Upper lobe of left lung (tissue), 4 donors: ENCODE results near the gene CPNE8.

Experiments used
- CTCF ChIP-seq, 6 experiments: fragments of 450-650 bp in 4 of 6; fragments of 200-600 bp in 2 of 6; sonication (generic) in 2 of 6; IDR thresholded peaks; one replicate each; pipeline ENCODE4 v1.5.1; 2016 to 2019; ENCODE audit warnings: antibody characterized with exemption in 6 of 6
- EP300 ChIP-seq, 4 donors: sonication (generic); formaldehyde crosslinking; IDR thresholded peaks; one replicate each; pipeline ENCODE4 v1.5.1; 2017; ENCODE audit warnings: antibody characterized with exemption in 4 of 4, control low read depth in 2 of 4

GRCh38 chr12:38809832-38810231 lies 95.6 kb downstream of the CPNE8 start:
- TF ChIP-seq CTCF (IDR thresholded peaks at IDR 0.05) (no peak), EP300 (IDR thresholded peaks at IDR 0.05) (no peak)
